Activated T-cell treated with anti-CD3 and anti-CD28 coated beads, Interleukin-2, amount 50 U/mL, for 72 hours (primary cell): ENCODE measurements around the gene MUC2. TPM values are rescaled to one million over a fixed set of nuclear protein-coding genes. Genes with fewer than 3 reads are reported as not detected.

Source experiments
- ATAC-seq, 2 donors: fragments of 150-1000 bp; cut with Tn5 transposase; replicated peaks in 1 of 2; 2 replicates each; pipeline ENCODE4 v1.10.0; 2021; ENCODE audit warnings: moderate library complexity in 2 of 2, mild to moderate bottlenecking in 1 of 2
- DNase-seq, 2 donors: peaks; one replicate each; pipeline ENCODE4 v3.0.0; 2021 to 2022; ENCODE audit warnings: mixed read lengths in 1 of 2
- H3K27ac Mint-ChIP-seq: one replicate; pipeline ENCODE4 v1.8.0; 2022; ENCODE audit warnings: mild to moderate bottlenecking, moderate library complexity, mixed read lengths
- H3K27me3 Mint-ChIP-seq: one replicate; pipeline ENCODE4 v1.8.0; 2022; ENCODE audit warnings: low read depth, mixed read lengths
- H3K36me3 Mint-ChIP-seq, 2 donors: one replicate each; pipeline ENCODE4 v1.8.0; 2022; ENCODE audit warnings: mixed read lengths in 2 of 2, mild to moderate bottlenecking in 1 of 2; ENCODE audit not compliant: insufficient read depth in 2 of 2
- H3K4me1 Mint-ChIP-seq: one replicate; pipeline ENCODE4 v1.8.0; 2022; ENCODE audit warnings: low read depth, mixed read lengths
- H3K4me3 Mint-ChIP-seq, 2 donors: one replicate each; pipeline ENCODE4 v1.8.0; 2022; ENCODE audit warnings: mild to moderate bottlenecking in 2 of 2, mixed read lengths in 2 of 2, moderate library complexity in 2 of 2
- H3K9me3 Mint-ChIP-seq, 2 donors: one replicate each; pipeline ENCODE4 v1.8.0; 2022; ENCODE audit warnings: mixed read lengths in 2 of 2
- total RNA-seq, 2 donors: library from RNA; stranded (reverse); gene quantifications; one replicate each; pipeline ENCODE4 v1.2.3, GENCODE V29; 2022

The MUC2 gene
- total RNA-seq, 2 donors from 2014 or later = not detected

DNA sequence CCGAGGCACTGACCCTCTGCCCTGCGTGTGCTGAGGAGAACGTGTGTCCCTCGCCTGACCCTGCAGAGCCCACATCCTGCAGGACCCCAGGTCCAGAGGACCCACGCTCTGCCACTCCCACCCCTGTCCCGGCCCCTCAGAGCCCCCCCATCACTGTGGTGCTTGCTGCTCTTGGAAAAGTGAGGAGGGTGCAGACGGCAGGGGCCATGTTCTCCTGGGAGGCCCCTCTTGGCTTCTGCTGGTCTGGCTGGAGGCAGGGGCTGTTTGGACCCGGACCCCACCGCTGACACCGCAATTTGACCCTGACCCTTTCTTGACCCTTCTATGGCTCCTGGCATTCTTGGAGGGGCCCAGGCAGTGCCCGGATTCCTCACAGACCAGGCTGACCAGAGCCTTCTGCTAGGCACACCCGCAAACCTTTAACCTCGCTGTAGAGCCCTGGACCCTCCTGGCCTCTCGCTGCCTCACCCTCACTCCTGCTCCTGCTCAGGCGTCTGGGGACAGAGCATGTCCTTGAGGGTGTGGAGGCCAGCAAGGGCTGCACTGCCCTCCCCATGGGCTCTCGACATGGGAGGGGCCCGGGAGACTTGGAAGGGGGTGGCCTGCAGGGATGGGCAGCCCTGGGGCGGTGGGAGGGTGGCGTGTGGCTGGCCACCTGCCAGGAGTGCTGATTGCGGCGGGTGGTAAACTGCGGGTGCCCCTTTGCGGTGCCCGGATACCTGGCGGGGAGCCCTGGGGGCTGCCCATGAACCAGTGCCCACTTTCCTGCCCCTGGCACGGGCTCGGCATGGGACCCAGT, 46.1 kb downstream of the MUC2 start:
- Mint-ChIP-seq H3K36me3 (peaks cover 0 to 2% of the 10 kb centered on the region in 2 donors), H3K27ac (no peak overlapping the region), H3K4me3 (no peak overlapping the region), H3K9me3 (peaks cover 10 to 12% of the 10 kb centered on the region in 2 donors), H3K4me1 (no peaks in the 10 kb centered on the region), H3K27me3 (no peaks in the 10 kb centered on the region)
- ATAC-seq (no peak), DNase-seq (no peak)

- peaks cover 0 to 2% of the 10 kb centered on the region in 2 donors for H3K36me3 Mint-ChIP-seq
- H3K27me3 Mint-ChIP-seq = no peaks in the 10 kb centered on the region
Measured at GRCh38 chr11:1121331-1121812, 46.7 kb downstream of the MUC2 start.

GRCh38 chr11:1121813-1122663, 47.4 kb downstream of the MUC2 start:
- DNase-seq (no peak), ATAC-seq (no peak)

More at GRCh38 chr11:1121331-1121812, 46.7 kb downstream of the MUC2 start:
- Mint-ChIP-seq H3K27ac (no peak overlapping the region), H3K4me1 (no peaks in the 10 kb centered on the region), H3K9me3 (peaks cover 10 to 12% of the 10 kb centered on the region in 2 donors), H3K4me3 (no peak overlapping the region)
- no peak for DNase-seq
- ATAC-seq = no peak

DNA sequence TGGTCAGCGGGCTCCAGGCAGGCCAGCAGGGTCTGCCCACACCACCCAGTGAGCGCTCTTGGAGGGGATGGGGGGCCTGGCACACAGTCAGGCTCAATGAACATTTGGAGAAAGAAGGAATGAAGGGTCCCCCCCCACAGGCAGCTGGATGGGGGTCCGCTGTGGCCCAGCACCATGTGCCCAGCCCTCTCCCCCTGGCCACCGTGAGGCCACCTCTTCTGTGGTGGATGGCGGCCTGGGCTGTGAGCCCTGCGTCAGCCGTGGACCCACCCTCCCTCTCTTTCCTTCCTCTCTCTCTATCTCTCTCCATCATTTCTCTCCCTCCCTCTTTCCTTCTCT, 48.0 kb downstream of the MUC2 start:
- DNase-seq (no peak), ATAC-seq (no peak)
- Mint-ChIP-seq H3K4me1 (no peaks in the 10 kb centered on the region), H3K9me3 (peaks cover 10 to 12% of the 10 kb centered on the region in 2 donors), H3K36me3 (peaks cover 0 to 2% of the 10 kb centered on the region in 2 donors), H3K27me3 (no peaks in the 10 kb centered on the region), H3K27ac (no peak overlapping the region), H3K4me3 (no peak overlapping the region)

More at GRCh38 chr11:1121813-1122663, 47.4 kb downstream of the MUC2 start:
- Mint-ChIP-seq H3K27ac (no peak overlapping the region), H3K27me3 (no peaks in the 10 kb centered on the region), H3K4me1 (no peaks in the 10 kb centered on the region), H3K9me3 (peaks cover 10 to 12% of the 10 kb centered on the region in 2 donors), H3K4me3 (no peak overlapping the region), H3K36me3 (peaks cover 0 to 2% of the 10 kb centered on the region in 2 donors)

DNA sequence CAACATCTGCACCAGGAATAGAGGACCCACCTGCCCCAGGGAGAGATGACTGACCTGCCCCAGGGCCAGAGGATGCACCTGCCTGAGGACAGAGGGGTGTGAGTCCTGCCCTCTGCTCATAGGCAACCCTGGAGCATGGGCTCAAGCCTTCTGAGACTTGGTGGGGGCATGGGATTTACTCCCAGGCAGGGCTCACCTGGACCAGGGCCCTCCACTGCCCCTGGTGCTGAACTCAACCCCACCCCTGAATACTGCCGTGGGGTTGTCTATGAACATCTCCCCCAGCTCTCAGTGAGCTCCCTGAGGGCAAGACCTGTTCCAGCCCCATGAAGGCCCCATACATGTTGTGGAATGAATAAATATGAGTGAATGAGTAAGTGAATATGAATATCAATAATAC, 49.3 kb downstream of the MUC2 start:
- H3K4me3 Mint-ChIP-seq = no peak overlapping the region
- ATAC-seq = peak in 1 of 2 donors; percentile 20
- peaks cover 10 to 12% of the 10 kb centered on the region in 2 donors for H3K9me3 Mint-ChIP-seq
- no peak for DNase-seq
- no peaks in the 10 kb centered on the region for H3K27me3 Mint-ChIP-seq
- no peak overlapping the region for H3K27ac Mint-ChIP-seq
- H3K36me3 Mint-ChIP-seq = peaks cover 0 to 2% of the 10 kb centered on the region in 2 donors
- no peaks in the 10 kb centered on the region for H3K4me1 Mint-ChIP-seq

Other genes starting within 250 kb of the MUC2 start
- gene CRACR2B, start 247.0 kb upstream of the MUC2 start, total RNA-seq = 10 to 100 TPM in 1 of 2 donors, 1 to 10 TPM in 1; 5.5 to 13.3 TPM
- 10 to 100 TPM; 35.4 to 42.2 TPM for gene CD151, start 241.9 kb upstream of the MUC2 start, total RNA-seq
- gene POLR2L, start 232.3 kb upstream of the MUC2 start, total RNA-seq = 10 to 100 TPM; 28.2 to 30.9 TPM
- gene TSPAN4, start 232.0 kb upstream of the MUC2 start, total RNA-seq = 10 to 100 TPM; 12.2 to 14.9 TPM
- 10 to 100 TPM; 33.9 to 44.2 TPM for gene CHID1, start 164.1 kb upstream of the MUC2 start, total RNA-seq
- gene AP2A2, start 149.0 kb upstream of the MUC2 start, total RNA-seq = 10 to 100 TPM; 49.5 to 57.0 TPM
- gene MUC6, start 38.2 kb upstream of the MUC2 start, total RNA-seq = not detected
- gene MUC5AC, start 83.1 kb downstream of the MUC2 start, total RNA-seq = not detected
- gene MUC5B, start 148.2 kb downstream of the MUC2 start, total RNA-seq = not detected
- gene TOLLIP, start 234.8 kb downstream of the MUC2 start, total RNA-seq = 10 to 100 TPM; 32.9 to 34.1 TPM